GM23248 (cell line): ENCODE results near the gene ZNF467. TPM values are rescaled to one million over a fixed set of nuclear protein-coding genes. Genes with fewer than 3 reads are reported as not detected.

Experiments used
- DNase-seq: peaks from one replicate; pipeline ENCODE4 v3.0.0-alpha.2; 2015
- H2AFZ ChIP-seq: fragments of 200-600 bp; sonication (generic); 2 replicates; pipeline ENCODE4 v1.6.1; 2016; ENCODE audit warnings: antibody characterized with exemption
- H3F3A ChIP-seq: fragments of 200-600 bp; sonication (generic); 2 replicates; pipeline ENCODE4 v1.6.1; 2016; ENCODE audit warnings: mild to moderate bottlenecking, antibody characterized with exemption, mixed run types; ENCODE audit not compliant: insufficient read depth
- H3K27ac ChIP-seq: fragments of 200-600 bp; sonication (generic); 2 replicates; pipeline ENCODE4 v1.5.1; 2016; ENCODE audit warnings: mild to moderate bottlenecking
- H3K27me3 ChIP-seq: fragments of 200-600 bp; sonication (generic); replicated peaks from 2 replicates; pipeline ENCODE4 v1.6.1; 2016; ENCODE audit warnings: mild to moderate bottlenecking; ENCODE audit not compliant: insufficient read depth
- H3K36me3 ChIP-seq: fragments of 200-600 bp; sonication (generic); 2 replicates; pipeline ENCODE4 v1.6.1; 2016; ENCODE audit warnings: low read depth, mild to moderate bottlenecking
- H3K4me1 ChIP-seq: fragments of 200-600 bp; sonication (generic); 2 replicates; pipeline ENCODE4 v1.6.1; 2016; ENCODE audit warnings: mild to moderate bottlenecking; ENCODE audit not compliant: insufficient read depth
- H3K4me2 ChIP-seq: fragments of 200-600 bp; sonication (generic); one replicate; pipeline ENCODE4 v1.6.1; 2016; ENCODE audit warnings: mild to moderate bottlenecking; ENCODE audit not compliant: unreplicated experiment
- H3K4me3 ChIP-seq: fragments of 200-600 bp; sonication (generic); 2 replicates; pipeline ENCODE4 v1.5.1; 2016; ENCODE audit warnings: mild to moderate bottlenecking
- H3K79me2 ChIP-seq: fragments of 200-600 bp; sonication (generic); 2 replicates; pipeline ENCODE4 v1.6.1; 2016; ENCODE audit warnings: mild to moderate bottlenecking; ENCODE audit not compliant: insufficient read depth
- H3K9ac ChIP-seq: fragments of 200-600 bp; sonication (generic); 2 replicates; pipeline ENCODE4 v1.6.1; 2016; ENCODE audit warnings: mild to moderate bottlenecking
- H3K9me2 ChIP-seq: fragments of 200-600 bp; sonication (generic); 2 replicates; pipeline ENCODE4 v1.6.1; 2016; ENCODE audit warnings: mixed run types, mild to moderate bottlenecking, moderate library complexity; ENCODE audit not compliant: insufficient read depth
- H3K9me3 ChIP-seq: fragments of 200-600 bp; sonication (generic); one replicate; pipeline ENCODE4 v1.6.1; 2017; ENCODE audit warnings: low read depth
- H4K20me1 ChIP-seq: fragments of 200-600 bp; sonication (generic); 2 replicates; pipeline ENCODE4 v1.6.0; 2016; ENCODE audit not compliant: insufficient read depth
- EZH2 ChIP-seq: fragments of 200-600 bp; sonication (generic); IDR thresholded peaks from 2 replicates; pipeline ENCODE4 v1.6.1; 2018; ENCODE audit warnings: antibody characterized with exemption, mild to moderate bottlenecking; ENCODE audit not compliant: insufficient read depth, poor library complexity, severe bottlenecking
- EZH2phosphoT487 ChIP-seq: fragments of 200-600 bp; sonication (generic); IDR thresholded peaks from 2 replicates; pipeline ENCODE4 v1.6.1; 2018; ENCODE audit warnings: antibody characterized with exemption, moderate library complexity, mild to moderate bottlenecking, low read depth; ENCODE audit not compliant: insufficient read depth
- WGBS, 2 experiments: methylation state at CpG; one replicate each; pipeline ENCODE4 v1.1.6; 2015 to 2017; ENCODE audit warnings: low lambda C conversion rate in 2 of 2, low coverage in 1 of 2; ENCODE audit errors: missing lambda C conversion rate in 2 of 2; 5-methylcytosine and 5-hydroxymethylcytosine counted together
- in situ Hi-C: fragments of 300-500 bp; cut with MboI; formaldehyde crosslinking; loops from 2 replicates; pipeline ENCODE4 v1.15.0; 2020
- polyA plus RNA-seq: library from polyadenylated mRNA; unstranded; fragments of >200 nt; fragmentation: Nextera tagmentation; extraction: Ambion mirVana; gene quantifications from 2 replicates; pipeline ENCODE4 v1.2.1, GENCODE V29; 2016
- total RNA-seq: library from RNA; depleted of rRNA; stranded (reverse); fragments of >200 nt; shearing (Covaris generic); gene quantifications from 2 replicates; pipeline ENCODE4 v1.2.3, GENCODE V29; 2014

The ZNF467 gene
- total and polyA plus RNA-seq, 2 experiments from 2014 or later = not detected

DNA sequence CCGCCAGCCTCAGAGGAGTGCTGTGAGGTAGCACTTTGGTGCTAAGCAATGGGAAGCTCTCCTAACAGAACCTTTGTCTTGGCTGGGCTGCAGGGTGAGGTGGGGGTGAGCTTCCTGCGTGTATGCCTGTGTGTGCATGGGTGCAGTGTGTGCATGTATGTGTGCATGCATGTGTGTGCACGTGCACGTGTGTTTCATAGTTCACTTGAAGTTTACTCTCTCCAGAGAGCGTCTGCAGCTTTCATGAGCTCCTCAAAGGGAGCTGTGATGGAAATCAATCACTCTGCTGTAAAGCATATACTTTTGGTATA, 4.9 kb upstream of the ZNF467 start:
- Histone ChIP-seq H3K27ac (no peak overlapping the region), H3K4me3 (no peak overlapping the region), H3K4me1 (no peaks in the 10 kb centered on the region), H3K27me3 (peaks cover 17% of the 10 kb centered on the region), H3K79me2 (no peaks in the 10 kb centered on the region), H4K20me1 (no peaks in the 10 kb centered on the region), H3K4me2 (no peak overlapping the region), H3K9me2 (no peaks in the 10 kb centered on the region), H3K9ac (no peak overlapping the region), H2AFZ (no peak overlapping the region), H3F3A (no peaks in the 10 kb centered on the region), H3K36me3 (no peaks in the 10 kb centered on the region), H3K9me3 (no peaks in the 10 kb centered on the region)
- no peak for DNase-seq
- in situ Hi-C loops = no loop called here
- TF ChIP-seq EZH2phosphoT487 = no peak
- TF ChIP-seq EZH2 = no peak
- WGBS, 2 experiments = 6 to 16% methylated on average over 5 of the region's 5 CpGs

DNA sequence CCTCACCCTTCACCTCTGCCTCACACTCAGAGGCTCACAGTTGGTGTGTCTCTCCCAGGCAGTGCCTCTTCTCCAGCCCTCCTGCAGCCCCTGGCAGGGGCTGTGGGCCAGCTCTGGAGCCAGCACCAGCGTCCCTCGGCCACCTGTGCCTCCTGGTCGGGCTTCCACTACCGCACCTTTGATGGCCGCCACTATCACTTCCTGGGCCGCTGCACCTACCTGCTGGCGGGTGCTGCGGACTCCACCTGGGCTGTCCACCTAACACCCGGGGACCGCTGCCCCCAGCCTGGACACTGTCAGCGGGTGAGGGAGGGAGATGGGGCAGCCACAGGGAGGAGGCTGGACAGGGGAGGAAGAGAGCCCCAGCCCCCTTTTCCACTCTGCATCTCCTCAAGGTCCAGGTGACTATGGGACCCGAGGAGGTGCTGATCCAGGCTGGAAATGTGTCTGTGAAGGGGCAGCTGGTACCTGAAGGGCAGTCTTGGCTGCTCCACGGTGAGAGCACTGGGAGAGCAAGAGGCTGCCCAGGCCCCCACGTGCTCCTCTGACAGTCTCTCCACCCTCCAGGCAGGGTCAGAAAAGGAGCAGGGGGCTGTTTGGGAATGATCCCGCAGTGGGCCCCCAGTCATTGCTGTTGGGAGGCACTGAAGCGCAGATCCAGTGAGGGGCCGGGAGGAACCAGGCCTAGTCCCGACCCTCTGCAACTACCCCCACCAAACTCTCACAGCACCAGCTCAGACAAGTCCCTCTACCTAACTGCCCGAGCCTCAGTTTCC, 4.4 kb upstream of the ZNF467 start:
- in situ Hi-C loops = no loop called here
- Histone ChIP-seq H3K36me3 (no peaks in the 10 kb centered on the region), H3K9ac (no peak overlapping the region), H3K9me2 (no peaks in the 10 kb centered on the region), H3F3A (no peaks in the 10 kb centered on the region), H3K4me1 (no peaks in the 10 kb centered on the region), H2AFZ (no peak overlapping the region), H3K27me3 (peaks cover 17% of the 10 kb centered on the region), H4K20me1 (no peaks in the 10 kb centered on the region), H3K27ac (no peak overlapping the region), H3K9me3 (no peaks in the 10 kb centered on the region), H3K79me2 (no peaks in the 10 kb centered on the region), H3K4me2 (no peak overlapping the region), H3K4me3 (no peak overlapping the region)
- no peak for TF ChIP-seq EZH2phosphoT487
- TF ChIP-seq EZH2 = no peak
- DNase-seq = no peak
- WGBS, 2 experiments = 56 to 58% methylated on average over 19 of the region's 19 CpGs

DNA sequence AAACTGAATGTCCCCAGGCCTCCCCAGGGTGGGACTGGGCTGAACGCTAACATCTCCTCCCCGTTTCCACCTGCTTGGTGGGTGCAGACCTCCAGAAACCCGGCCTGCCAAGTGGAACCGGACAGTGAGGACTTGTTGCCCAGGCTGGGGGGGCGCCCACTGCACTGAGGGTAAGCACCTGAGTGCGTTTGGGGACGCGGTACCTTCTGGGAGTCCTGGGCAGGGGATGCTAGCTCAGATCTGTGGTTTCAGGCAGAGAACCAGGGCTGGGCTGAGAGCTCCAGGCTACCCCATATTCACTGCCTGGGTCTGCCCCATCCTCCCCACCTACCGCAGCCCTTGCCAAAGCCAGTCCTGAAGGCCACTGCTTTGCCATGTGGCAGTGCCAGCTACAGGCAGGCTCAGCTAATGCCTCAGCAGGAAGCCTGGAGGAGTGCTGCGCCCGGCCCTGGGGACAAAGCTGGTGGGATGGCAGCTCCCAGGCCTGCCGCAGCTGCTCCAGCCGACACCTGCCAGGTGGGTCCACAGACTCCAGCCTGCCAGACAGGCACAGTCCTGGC, 3.5 kb upstream of the ZNF467 start:
- in situ Hi-C loops = no loop called here
- H3K27ac ChIP-seq = no peak overlapping the region
- TF ChIP-seq EZH2 (no peak), EZH2phosphoT487 (no peak)
- no peak overlapping the region for H2AFZ ChIP-seq
- no peaks in the 10 kb centered on the region for H3K9me2 ChIP-seq
- no peak overlapping the region for H3K9ac ChIP-seq
- H3F3A ChIP-seq = no peaks in the 10 kb centered on the region
- no peaks in the 10 kb centered on the region for H3K79me2 ChIP-seq
- 80 to 84% methylated on average over 12 to 13 of the region's 13 CpGs for WGBS, 2 experiments
- H3K4me1 ChIP-seq = no peaks in the 10 kb centered on the region
- no peaks in the 10 kb centered on the region for H3K36me3 ChIP-seq
- no peak overlapping the region for H3K4me2 ChIP-seq
- no peaks in the 10 kb centered on the region for H4K20me1 ChIP-seq
- no peak for DNase-seq
- no peaks in the 10 kb centered on the region for H3K9me3 ChIP-seq
- H3K4me3 ChIP-seq = no peak overlapping the region
- H3K27me3 ChIP-seq = peaks cover 20% of the 10 kb centered on the region

DNA sequence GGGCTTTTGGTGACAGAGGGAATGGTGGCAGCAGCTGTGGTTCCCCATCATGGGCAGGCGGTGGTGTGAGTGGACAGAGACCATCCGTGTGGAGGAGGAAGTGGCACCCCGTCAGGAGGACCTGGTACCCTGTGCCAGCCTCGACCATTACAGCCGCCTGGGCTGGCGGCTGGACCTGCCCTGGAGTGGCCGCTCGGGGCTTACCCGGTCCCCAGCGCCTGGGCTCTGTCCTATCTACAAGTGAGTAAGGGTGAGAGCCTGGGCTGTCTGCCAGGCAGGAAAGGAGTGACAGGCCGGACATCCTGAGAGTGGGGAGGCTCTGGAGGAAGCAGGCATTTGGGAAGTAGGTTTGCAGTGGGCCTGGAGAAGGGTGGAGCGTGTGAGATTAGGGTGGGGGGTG, 2.9 kb upstream of the ZNF467 start:
- WGBS, 2 experiments = 21 to 31% methylated on average over 11 to 12 of the region's 12 CpGs
- H3K36me3 ChIP-seq = no peaks in the 10 kb centered on the region
- peaks cover 20% of the 10 kb centered on the region for H3K27me3 ChIP-seq
- no peak for TF ChIP-seq EZH2
- no peak for TF ChIP-seq EZH2phosphoT487
- no peaks in the 10 kb centered on the region for H4K20me1 ChIP-seq
- H3K27ac ChIP-seq = no peak overlapping the region
- no peaks in the 10 kb centered on the region for H3F3A ChIP-seq
- H3K79me2 ChIP-seq = no peaks in the 10 kb centered on the region
- no peak for DNase-seq
- H3K9ac ChIP-seq = no peak overlapping the region
- H3K4me3 ChIP-seq = no peak overlapping the region
- no peaks in the 10 kb centered on the region for H3K9me3 ChIP-seq
- in situ Hi-C loops = no loop called here
- no peak overlapping the region for H3K4me2 ChIP-seq
- no peak overlapping the region for H2AFZ ChIP-seq
- no peaks in the 10 kb centered on the region for H3K9me2 ChIP-seq
- no peaks in the 10 kb centered on the region for H3K4me1 ChIP-seq
